K562 (cell line): Measurements from ENCODE around the gene TPD52L2. TPM values are rescaled to one million over a fixed set of nuclear protein-coding genes. Genes with fewer than 3 reads are reported as not detected.

Experiments
- ATAC-seq: fragments of 200-7000 bp; cut with Tn5 transposase; 3 replicates; pipeline ENCODE4 v1.9.1; 2020; ENCODE audit warnings: moderate library complexity
- BruUV-seq: library from RNA; stranded (reverse); fragments of 400-500 nt; replicated peaks from 2 replicates; lab custom pipeline; 2021; lab: Mats Ljungman, UMichigan
- CTCF ChIA-PET: fragments of 300-600 bp; formaldehyde crosslinking; extraction: SDS; loops from one replicate; lab custom pipeline; 2021; ENCODE audit warnings: low intra/inter-chr PET ratio; lab: Yijun Ruan, JAX
- POLR2A ChIA-PET: fragments of 300-600, 350-650 bp; sonication (Branson Sonifier 250); formaldehyde crosslinking; extraction: SDS; loops from one replicate; lab custom pipeline; 2021; ENCODE audit warnings: antibody characterized with exemption, inconsistent platforms; lab: Yijun Ruan, JAX
- DNase-seq, 4 experiments: peaks; one replicate each; pipeline versions ENCODE4 v3.0.0 to v3.0.0-alpha.2; 2011 to 2018; ENCODE audit warnings: low spot score in 3 of 4, mixed read lengths in 3 of 4; ENCODE audit errors: extremely low read depth in 1 of 4
- FAIRE-seq: peaks from 2 replicates; lab custom pipeline; 2011; peaks lifted over from hg19 to GRCh38; lab: Jason Lieb, UNC
- H2AFZ ChIP-seq: 2 replicates; pipeline ENCODE4 v1.6.0; 2011; ENCODE audit warnings: low read depth, low read length, control low read depth, inconsistent platforms
- H3K27ac ChIP-seq: fragments of 200-600 bp; 3 replicates; pipeline ENCODE4 v1.8.0; 2011; ENCODE audit warnings: low read depth, mild to moderate bottlenecking, control low read depth, inconsistent platforms, low read length, moderate library complexity, mixed read lengths; ENCODE audit errors: extremely low read depth
- H3K27me3 ChIP-seq, 2 experiments: fragments of 300-600 bp in 1 of 2; 2 replicates in 1 of 2; 3 replicates in 1 of 2; pipeline versions ENCODE4 v1.6.0 to v1.8.0; 2011; ENCODE audit warnings: inconsistent platforms in 2 of 2, low read length in 2 of 2, mild to moderate bottlenecking in 1 of 2, mixed read lengths in 1 of 2, moderate library complexity in 1 of 2; ENCODE audit not compliant: control insufficient read depth in 2 of 2, insufficient read depth in 2 of 2
- H3K36me3 ChIP-seq: fragments of 300-600 bp; 3 replicates; pipeline ENCODE4 v1.8.0; 2011; ENCODE audit warnings: mild to moderate bottlenecking, low read length, inconsistent platforms; ENCODE audit not compliant: control insufficient read depth, insufficient read depth
- H3K4me1 ChIP-seq, 2 experiments: fragments of 200-600 bp in 1 of 2; replicated peaks in 1 of 2; 2 replicates in 1 of 2; 3 replicates in 1 of 2; pipeline versions ENCODE4 v1.5.1 to v1.8.0; 2011; ENCODE audit warnings: inconsistent platforms in 2 of 2, low read length in 2 of 2, mild to moderate bottlenecking in 1 of 2, mixed read lengths in 1 of 2, moderate library complexity in 1 of 2; ENCODE audit not compliant: control insufficient read depth in 2 of 2, insufficient read depth in 2 of 2
- H3K4me2 ChIP-seq: 2 replicates; pipeline ENCODE4 v1.6.1; 2011; ENCODE audit warnings: low read length, control low read depth, inconsistent platforms, mixed read lengths; ENCODE audit not compliant: insufficient read depth
- H3K4me3 ChIP-seq: fragments of 200-600 bp; sonication (generic), shearing (Covaris generic); 2 replicates; pipeline ENCODE4 v1.5.1; 2016; ENCODE audit warnings: control low read depth, inconsistent platforms
- H3K79me2 ChIP-seq: fragments of 200-600 bp; 3 replicates; pipeline ENCODE4 v1.8.0; 2011; ENCODE audit warnings: low read length, inconsistent platforms; ENCODE audit not compliant: control insufficient read depth, insufficient read depth
- H3K9ac ChIP-seq, 2 experiments: 2 replicates each; pipeline versions ENCODE4 v1.6.0 to v1.6.1; 2011; ENCODE audit warnings: low read depth in 2 of 2, low read length in 2 of 2, control low read depth in 1 of 2, inconsistent platforms in 1 of 2, mild to moderate bottlenecking in 1 of 2, mixed read lengths in 1 of 2; ENCODE audit not compliant: insufficient read depth in 1 of 2
- H3K9me1 ChIP-seq: one replicate; pipeline ENCODE4 v1.6.0; 2011; ENCODE audit warnings: inconsistent platforms, mild to moderate bottlenecking, low read length, moderate library complexity; ENCODE audit not compliant: control insufficient read depth, insufficient read depth
- H3K9me3 ChIP-seq: replicated peaks from 2 replicates; pipeline ENCODE4 v1.5.1; 2011; ENCODE audit warnings: low read depth, low read length, inconsistent platforms; ENCODE audit not compliant: control insufficient read depth, insufficient read depth
- H4K20me1 ChIP-seq: replicated peaks from 2 replicates; pipeline ENCODE4 v1.6.1; 2011; ENCODE audit warnings: low read length, inconsistent platforms, mixed read lengths; ENCODE audit not compliant: control insufficient read depth, insufficient read depth
- CEBPB ChIP-seq: fragments of 450-650 bp; IDR thresholded peaks from 2 replicates; pipeline ENCODE4 v1.6.1; 2016; ENCODE audit warnings: missing genetic modification characterization, missing compliant biosample characterization
- EHMT2 ChIP-seq: fragments of 450-650 bp; IDR thresholded peaks from 2 replicates; pipeline ENCODE4 v1.6.1; 2018; ENCODE audit warnings: antibody characterized with exemption
- ZBTB49 ChIP-seq: sonication (generic); formaldehyde crosslinking; IDR thresholded peaks from 2 replicates; pipeline ENCODE4 v1.8.0; 2022; ENCODE audit warnings: missing genetic modification reagents, mild to moderate bottlenecking, borderline replicate concordance
- WGBS: fragments of 100-300 bp; shearing (Covaris generic); methylation state at CpG from one replicate; pipeline ENCODE4 v1.1.6; 2016; ENCODE audit warnings: low coverage, mixed read lengths; ENCODE audit not compliant: insufficient coverage; ENCODE audit errors: missing lambda C conversion rate; 5-methylcytosine and 5-hydroxymethylcytosine counted together
- in situ Hi-C: fragments of 300-500 bp; cut with MboI; formaldehyde crosslinking; loops from 4 replicates; pipeline ENCODE4 v1.15.0; 2018; ENCODE audit warnings: inconsistent platforms, mixed read lengths
- intact Hi-C: fragments of 100-400 bp; cut with micrococcal nuclease; formaldehyde crosslinking; loops from 2 replicates; pipeline ENCODE4 v1.14.2; 2022
- polyA plus RNA-seq, 8 experiments: library from polyadenylated mRNA; depleted of rRNA in 4 of 8; stranded (reverse) in 5 of 8; unstranded in 3 of 8; fragments of >200 nt; fragmentation: Nextera tagmentation in 2 of 8; fragmentation: Illumina TruSeq in 1 of 8; extraction: Ambion mirVana in 2 of 8; extraction: Trizol in 1 of 8; gene quantifications; 2 replicates each; pipeline versions ENCODE4 v1.2.1 to v1.2.3, GENCODE V29; 2011 to 2014; ENCODE audit warnings: inconsistent platforms in 1 of 8, missing spikeins in 1 of 8
- total RNA-seq, 7 experiments: library from RNA; depleted of rRNA in 6 of 7; stranded (reverse); fragments of >200 nt in 6 of 7; fragmentation: Illumina TruSeq in 2 of 7; extraction: Trizol in 2 of 7; gene quantifications; 2 replicates each; pipeline versions ENCODE4 v1.2.1 to v1.2.3, GENCODE V29; 2011 to 2021; ENCODE audit warnings: low replicate concordance in 1 of 7

TPD52L2 gene
- total and polyA plus RNA-seq, 9 of the 15 experiments (the other 6 are each of a cell fraction or from before 2014, with no cell fraction given), result 1.9 to 117 (median 74.6) TPM

GRCh38 chr20:63900413-63900812, 35.3 kb downstream of the TPD52L2 start:
- Histone ChIP-seq H3K9me1 (no peaks in the 10 kb centered on the region), H3K4me1 (peaks cover 23 to 43% of the 10 kb centered on the region in 2 experiments), H3K79me2 (peaks cover 87% of the 10 kb centered on the region), H3K27me3 (no peaks in the 10 kb centered on the region), H4K20me1 (peaks cover 27% of the 10 kb centered on the region), H3K4me3 (no peak overlapping the region), H3K9me3 (no peaks in the 10 kb centered on the region), H3K9ac (0 out of 4 replicates have a peak overlapping the region, but pooled peaks of 1 of the 2 experiments have one; percentile 7), H3K36me3 (peaks cover 34% of the 10 kb centered on the region; the same call in 2 of the 3 replicates), H3K27ac (no peak overlapping the region), H3K4me2 (no peak overlapping the region)
- DNase-seq (no peak), FAIRE-seq (no peak), ATAC-seq (no peak)
- POLR2A ChIA-PET, result no interaction called here
- WGBS, result 88% methylated on average over 3 of the region's 3 CpGs
- intact Hi-C loops (no loop called here), in situ Hi-C loops (no loop called here)
- no TSS peak for BruUV-seq
- TF ChIP-seq ZBTB49, result no peak
- no peak for TF ChIP-seq EHMT2
- TF ChIP-seq CEBPB (tag), result 0 out of 2 replicates have a peak, but pooled peaks have one; percentile 9
- TF ChIP-seq, all 486 proteins: peak for 1
- CTCF ChIA-PET, result no interaction called here
- no peak overlapping the region for H2AFZ ChIP-seq
